Measurements from ENCODE around the gene PRH1. TPM values are rescaled to one million over a fixed set of nuclear protein-coding genes. Genes with fewer than 3 reads are reported as not detected.

PRH1 gene
- total and polyA plus RNA-seq, 2 of the 8 experiments (the other 6 are each of a cell fraction or from before 2014, with no cell fraction given), result 4.5 to 6.5 TPM

- TF ChIP-seq CHD7 (IDR thresholded peaks at IDR 0.05; ENCODE audit: insufficient replicate concordance, low read length) (no peak), RNF2 (IDR thresholded peaks at IDR 0.05; ENCODE audit: borderline replicate concordance, low read depth, low read length, missing control alignments, poor library complexity, severe bottlenecking) (no peak), ZNF274 (IDR thresholded peaks at IDR 0.05; ENCODE audit: borderline replicate concordance, extremely low read depth, low read length) (no peak), JUN (IDR thresholded peaks at IDR 0.05; ENCODE audit: low read depth, low read length) (no peak), TAF7 (optimal IDR thresholded peaks at IDR 0.05; ENCODE audit: borderline replicate concordance, low read depth, low read length) (no peak), KDM4A (IDR thresholded peaks at IDR 0.05; ENCODE audit: low read depth, low read length, severe bottlenecking) (no peak), SAP30 (IDR thresholded peaks at IDR 0.05; ENCODE audit: insufficient read depth, insufficient replicate concordance, low read length) (no peak)
- TF ChIP-seq, protein P1, sequence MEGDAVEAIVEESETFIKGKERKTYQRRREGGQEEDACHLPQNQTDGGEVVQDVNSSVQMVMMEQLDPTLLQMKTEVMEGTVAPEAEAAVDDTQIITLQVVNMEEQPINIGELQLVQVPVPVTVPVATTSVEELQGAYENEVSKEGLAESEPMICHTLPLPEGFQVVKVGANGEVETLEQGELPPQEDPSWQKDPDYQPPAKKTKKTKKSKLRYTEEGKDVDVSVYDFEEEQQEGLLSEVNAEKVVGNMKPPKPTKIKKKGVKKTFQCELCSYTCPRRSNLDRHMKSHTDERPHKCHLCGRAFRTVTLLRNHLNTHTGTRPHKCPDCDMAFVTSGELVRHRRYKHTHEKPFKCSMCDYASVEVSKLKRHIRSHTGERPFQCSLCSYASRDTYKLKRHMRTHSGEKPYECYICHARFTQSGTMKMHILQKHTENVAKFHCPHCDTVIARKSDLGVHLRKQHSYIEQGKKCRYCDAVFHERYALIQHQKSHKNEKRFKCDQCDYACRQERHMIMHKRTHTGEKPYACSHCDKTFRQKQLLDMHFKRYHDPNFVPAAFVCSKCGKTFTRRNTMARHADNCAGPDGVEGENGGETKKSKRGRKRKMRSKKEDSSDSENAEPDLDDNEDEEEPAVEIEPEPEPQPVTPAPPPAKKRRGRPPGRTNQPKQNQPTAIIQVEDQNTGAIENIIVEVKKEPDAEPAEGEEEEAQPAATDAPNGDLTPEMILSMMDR (IDR thresholded peaks at IDR 0.05; ENCODE audit: control extremely low read depth in 1 of 3, insufficient read depth in 1 of 3, low read depth in 1 of 3, low read length in 3 of 3), result no peak
Measured at GRCh38 chr12:10842862-10843261, 41.2 kb downstream of the PRH1 start (continued).

Measured in H1 (cell line).